CD4-positive, CD25-positive, alpha-beta regulatory T cell (primary cell): Measurements from ENCODE around the gene MARCHF3. TPM values are rescaled to one million over a fixed set of nuclear protein-coding genes. Genes with fewer than 3 reads are reported as not detected.
"Not testable (repeated sequence)": the region's sequence is repeated elsewhere in the genome, so short reads cannot be mapped to it uniquely, and the experiment has no call there.

Experiments used
- ATAC-seq, 2 donors: fragments of 150-1000 bp; cut with Tn5 transposase; one replicate each; pipeline ENCODE4 v1.10.0; 2021; ENCODE audit warnings: low read depth in 2 of 2, moderate number of reproducible peaks in 2 of 2, moderate library complexity in 1 of 2
- DNase-seq, 3 donors: peaks; one replicate each; pipeline versions ENCODE4 v3.0.0 to v3.0.0-alpha.2; 2012 to 2022; ENCODE audit warnings: mixed read lengths in 1 of 3
- H3K27ac ChIP-seq: one replicate; pipeline ENCODE4 v1.7.0; 2013; ENCODE audit warnings: mild to moderate bottlenecking, low read length; ENCODE audit not compliant: insufficient read depth, poor library complexity, severe bottlenecking
- H3K27me3 ChIP-seq: one replicate; pipeline ENCODE4 v1.7.0; 2013; ENCODE audit warnings: low read length; ENCODE audit not compliant: control insufficient read depth, insufficient read depth
- H3K36me3 ChIP-seq: one replicate; pipeline ENCODE4 v1.7.0; 2013; ENCODE audit warnings: mild to moderate bottlenecking, low read length, moderate library complexity; ENCODE audit not compliant: control insufficient read depth, insufficient read depth
- H3K4me1 ChIP-seq: 2 replicates; pipeline ENCODE4 v1.7.0; 2013; ENCODE audit warnings: mild to moderate bottlenecking, low read length; ENCODE audit not compliant: insufficient read depth, control insufficient read depth, poor library complexity, severe bottlenecking
- H3K4me3 ChIP-seq: one replicate; pipeline ENCODE4 v1.7.0; 2013; ENCODE audit warnings: low read depth, mild to moderate bottlenecking, low read length, moderate library complexity
- H3K9me3 ChIP-seq, 2 experiments: 1 replicate in 1 of 2; 2 replicates in 1 of 2; pipeline ENCODE4 v1.7.0; 2013; ENCODE audit warnings: low read length in 2 of 2, mild to moderate bottlenecking in 1 of 2, moderate library complexity in 1 of 2; ENCODE audit not compliant: control insufficient read depth in 2 of 2
- H3K27ac Mint-ChIP-seq, 3 donors: one replicate each; pipeline ENCODE4 v1.8.0; 2020 to 2022; ENCODE audit warnings: mild to moderate bottlenecking in 3 of 3, mixed read lengths in 3 of 3, moderate library complexity in 2 of 3
- H3K27me3 Mint-ChIP-seq: one replicate; pipeline ENCODE4 v1.8.0; 2022; ENCODE audit warnings: mild to moderate bottlenecking, mixed read lengths
- H3K36me3 Mint-ChIP-seq: one replicate; pipeline ENCODE4 v1.8.0; 2020; ENCODE audit warnings: mixed read lengths
- H3K4me1 Mint-ChIP-seq, 4 donors: one replicate each; pipeline ENCODE4 v1.8.0; 2020 to 2022; ENCODE audit warnings: mixed read lengths in 4 of 4, mild to moderate bottlenecking in 1 of 4
- H3K4me3 Mint-ChIP-seq, 4 donors: one replicate each; pipeline ENCODE4 v1.8.0; 2020 to 2022; ENCODE audit warnings: mild to moderate bottlenecking in 4 of 4, mixed read lengths in 4 of 4, moderate library complexity in 3 of 4
- H3K9me3 Mint-ChIP-seq, 7 donors: one replicate each; pipeline ENCODE4 v1.8.0; 2020 to 2022; ENCODE audit warnings: mixed read lengths in 7 of 7, mild to moderate bottlenecking in 3 of 7, moderate library complexity in 2 of 7
- polyA plus RNA-seq, 4 donors: library from polyadenylated mRNA; unstranded; fragments of 300-500 nt; fragmentation: Illumina TruSeq; gene quantifications; one replicate each; pipeline ENCODE4 v1.2.3, GENCODE V29; 2021
- total RNA-seq: library from RNA; stranded (reverse); gene quantifications from one replicate; pipeline ENCODE4 v1.2.3, GENCODE V29; 2022

MARCHF3 gene
- total and polyA plus RNA-seq, 5 donors from 2014 or later = 12.5 to 21.6 (median 15.2) TPM

- H3K27me3 Mint-ChIP-seq = no peaks in the 10 kb centered on the region
- no peaks in the 10 kb centered on the region for H3K36me3 ChIP-seq
- no peaks in the 10 kb centered on the region for H3K9me3 ChIP-seq
- ATAC-seq (no peak), DNase-seq (no peak)
- peaks cover 21 to 92% (median 54%) of the 10 kb centered on the region in 4 donors for H3K4me1 Mint-ChIP-seq
- H3K27ac ChIP-seq = no peak overlapping the region
- H3K4me3 ChIP-seq = no peak overlapping the region
- H3K4me1 ChIP-seq = peaks cover 47% of the 10 kb centered on the region
- H3K27ac Mint-ChIP-seq = peak overlapping the region; percentile 95 to 99 (median 96)
- H3K36me3 Mint-ChIP-seq = peaks cover 3% of the 10 kb centered on the region
- no peaks in the 10 kb centered on the region for H3K27me3 ChIP-seq
- H3K4me3 Mint-ChIP-seq = no peak overlapping the region
- peaks cover 0 to 1% (median 0%) of the 10 kb centered on the region in 7 donors for H3K9me3 Mint-ChIP-seq
Measured at GRCh38 chr5:126848253-126848652, 182.1 kb downstream of the MARCHF3 start.

GRCh38 chr5:126847826-126848251, 182.5 kb downstream of the MARCHF3 start:
- Histone ChIP-seq H3K27me3 (no peaks in the 10 kb centered on the region), H3K9me3 (no peaks in the 10 kb centered on the region), H3K4me1 (peaks cover 42% of the 10 kb centered on the region), H3K27ac (no peak overlapping the region), H3K4me3 (no peak overlapping the region), H3K36me3 (no peaks in the 10 kb centered on the region)
- H3K4me3 Mint-ChIP-seq = peak overlapping the region in 2 of 4 donors; percentile 15 to 68
- DNase-seq (no peak), ATAC-seq (no peak)
- no peaks in the 10 kb centered on the region for H3K27me3 Mint-ChIP-seq
- peaks cover 21 to 88% (median 51%) of the 10 kb centered on the region in 4 donors for H3K4me1 Mint-ChIP-seq
- peaks cover 0 to 1% (median 0%) of the 10 kb centered on the region in 7 donors for H3K9me3 Mint-ChIP-seq
- peak overlapping the region; percentile 95 to 99 (median 96) for H3K27ac Mint-ChIP-seq
- H3K36me3 Mint-ChIP-seq = peaks cover 3% of the 10 kb centered on the region

- H3K9me3 Mint-ChIP-seq = peaks cover 0 to 1% (median 0%) of the 10 kb centered on the region in 7 donors
- H3K4me1 ChIP-seq = peaks cover 38% of the 10 kb centered on the region
- no peak overlapping the region for H3K4me3 ChIP-seq
- H3K36me3 ChIP-seq = no peaks in the 10 kb centered on the region
- H3K27me3 Mint-ChIP-seq = no peaks in the 10 kb centered on the region
- ATAC-seq (no peak), DNase-seq (no peak)
- peak overlapping the region; percentile 17 for H3K27ac ChIP-seq
- H3K9me3 ChIP-seq = no peaks in the 10 kb centered on the region
- H3K27me3 ChIP-seq = no peaks in the 10 kb centered on the region
- H3K36me3 Mint-ChIP-seq = peaks cover 3% of the 10 kb centered on the region
- peaks cover 21 to 84% (median 48%) of the 10 kb centered on the region in 4 donors for H3K4me1 Mint-ChIP-seq
- peak overlapping the region in 3 of 4 donors; percentile 15 to 68 (median 33) for H3K4me3 Mint-ChIP-seq
- H3K27ac Mint-ChIP-seq = peak overlapping the region; percentile 95 to 99 (median 96)
Measured at GRCh38 chr5:126847456-126847820, 182.9 kb downstream of the MARCHF3 start.

GRCh38 chr5:126846744-126847455, 183.5 kb downstream of the MARCHF3 start:
- H3K4me1 ChIP-seq = peaks cover 34% of the 10 kb centered on the region
- peak overlapping the region; percentile 0 for H3K4me3 ChIP-seq
- Mint-ChIP-seq H3K9me3 (peaks cover 0 to 1% (median 0%) of the 10 kb centered on the region in 7 donors), H3K27me3 (no peaks in the 10 kb centered on the region), H3K4me1 (peaks cover 21 to 82% (median 44%) of the 10 kb centered on the region in 4 donors), H3K36me3 (peaks cover 3% of the 10 kb centered on the region), H3K4me3 (peak overlapping the region in 3 of 4 donors; percentile 33 to 81 (median 68)), H3K27ac (peak overlapping the region; percentile 95 to 99 (median 96))
- H3K27me3 ChIP-seq = no peaks in the 10 kb centered on the region
- no peak for ATAC-seq
- no peaks in the 10 kb centered on the region for H3K36me3 ChIP-seq
- H3K9me3 ChIP-seq = no peaks in the 10 kb centered on the region
- peak overlapping the region; percentile 76 for H3K27ac ChIP-seq
- no peak for DNase-seq

- Mint-ChIP-seq H3K9me3 (no peaks in the 10 kb centered on the region), H3K4me3 (peak overlapping the region in 2 of 4 donors; percentile 68 to 81), H3K27me3 (no peaks in the 10 kb centered on the region), H3K4me1 (peaks cover 17 to 77% (median 40%) of the 10 kb centered on the region in 4 donors), H3K27ac (peak overlapping the region; percentile 95 to 99 (median 96)), H3K36me3 (peaks cover 2% of the 10 kb centered on the region)
- Histone ChIP-seq H3K27ac (peak overlapping the region; percentile 76), H3K4me1 (peaks cover 29% of the 10 kb centered on the region), H3K9me3 (no peaks in the 10 kb centered on the region), H3K4me3 (peak overlapping the region; percentile 52), H3K36me3 (no peaks in the 10 kb centered on the region), H3K27me3 (no peaks in the 10 kb centered on the region)
- ATAC-seq (no peak), DNase-seq (no peak)
Measured at GRCh38 chr5:126846344-126846743, 184.0 kb downstream of the MARCHF3 start.

- peaks cover 16 to 76% (median 35%) of the 10 kb centered on the region in 4 donors for H3K4me1 Mint-ChIP-seq
- peak overlapping the region; percentile 27 to 81 (median 65) for H3K4me3 Mint-ChIP-seq
- H3K9me3 Mint-ChIP-seq, H3K36me3 Mint-ChIP-seq, H3K9me3 ChIP-seq, H3K27me3 Mint-ChIP-seq, H3K36me3 ChIP-seq, H3K27me3 ChIP-seq: not testable (repeated sequence)
- Histone ChIP-seq H3K4me1 (peaks cover 23% of the 10 kb centered on the region), H3K27ac (peak overlapping the region; percentile 76), H3K4me3 (peak overlapping the region; percentile 52)
- DNase-seq = peak in 2 of 3 donors; percentile 71 to 90
- ATAC-seq = peak; percentile 98 to 99
- peak overlapping the region; percentile 95 to 99 (median 96) for H3K27ac Mint-ChIP-seq
Measured at GRCh38 chr5:126845470-126846070, 184.8 kb downstream of the MARCHF3 start.

- not testable (repeated sequence) for H3K4me3 Mint-ChIP-seq, H3K27me3 ChIP-seq, H3K9me3 ChIP-seq, H3K9me3 Mint-ChIP-seq, H3K4me3 ChIP-seq, DNase-seq, H3K27ac ChIP-seq, H3K27me3 Mint-ChIP-seq, ATAC-seq, H3K36me3 ChIP-seq
- Mint-ChIP-seq H3K4me1 (peaks cover 16 to 60% (median 30%) of the 10 kb centered on the region in 4 donors), H3K36me3 (peaks cover 10% of the 10 kb centered on the region), H3K27ac (peak overlapping the region; percentile 39 to 84 (median 67))
- H3K4me1 ChIP-seq = peaks cover 23% of the 10 kb centered on the region
Measured at GRCh38 chr5:126843375-126843774, 187.0 kb downstream of the MARCHF3 start.
